HG02852 (cell line): ENCODE measurements around the gene PAK3.

Experiments
- ATAC-seq: cut with Tn5 transposase; IDR thresholded peaks from one replicate; pipeline ENCODE4 v1.9.1; 2021; ENCODE audit warnings: mild to moderate bottlenecking, moderate library complexity; ENCODE audit not compliant: unreplicated experiment

PAK3 gene

DNA sequence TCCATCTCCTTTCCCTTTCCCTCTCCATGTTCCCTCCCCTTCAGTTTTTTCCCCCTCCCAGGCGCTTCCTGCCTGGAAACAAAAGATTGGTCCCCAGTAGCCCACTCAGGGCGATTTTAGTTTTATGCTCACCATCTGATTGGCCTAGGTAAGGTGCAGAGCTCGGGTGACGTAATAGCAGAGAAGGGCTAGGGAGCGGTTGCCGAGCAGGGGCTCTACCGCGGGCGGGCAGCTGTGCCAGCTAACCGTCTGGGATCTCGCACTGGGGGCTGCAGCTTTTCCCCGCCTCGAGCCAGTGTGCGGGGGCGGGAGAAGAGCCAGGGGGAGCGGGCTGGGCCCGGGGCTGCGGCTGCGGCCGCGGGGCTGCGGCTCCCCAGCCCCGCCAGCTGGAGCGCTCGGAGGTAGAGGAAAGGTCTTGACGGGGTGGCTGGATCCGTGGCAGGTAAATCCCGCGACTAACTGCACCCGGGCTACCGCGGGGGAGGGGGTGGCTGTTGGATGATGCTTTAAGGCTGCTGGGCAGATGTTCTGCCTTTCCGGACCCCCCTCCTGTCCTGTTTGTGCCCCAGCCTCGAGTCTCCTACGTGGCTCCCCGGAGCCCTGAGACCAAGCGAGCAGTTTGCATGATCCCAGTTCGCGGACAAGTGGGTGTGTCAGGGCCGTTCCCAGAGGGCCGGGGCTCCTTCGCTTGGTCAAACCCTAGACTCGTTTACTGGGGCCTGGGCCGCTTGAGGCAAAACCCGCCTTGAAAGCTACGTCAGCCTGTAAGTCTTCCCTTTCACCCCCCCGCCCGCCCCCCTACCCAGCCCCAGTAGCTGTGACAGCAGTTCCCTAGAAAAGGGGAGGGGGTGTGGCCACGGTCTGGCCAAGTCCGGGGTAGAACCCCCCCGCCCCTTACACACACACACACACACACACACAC, at the start of gene PAK3:
Gene PAK3, plus strand, starts transcription at position 218 of the 922 bp plus-strand sequence. CDS start 26,913 bp downstream, outside the sequence.
- ATAC-seq: peak; percentile 43

DNA sequence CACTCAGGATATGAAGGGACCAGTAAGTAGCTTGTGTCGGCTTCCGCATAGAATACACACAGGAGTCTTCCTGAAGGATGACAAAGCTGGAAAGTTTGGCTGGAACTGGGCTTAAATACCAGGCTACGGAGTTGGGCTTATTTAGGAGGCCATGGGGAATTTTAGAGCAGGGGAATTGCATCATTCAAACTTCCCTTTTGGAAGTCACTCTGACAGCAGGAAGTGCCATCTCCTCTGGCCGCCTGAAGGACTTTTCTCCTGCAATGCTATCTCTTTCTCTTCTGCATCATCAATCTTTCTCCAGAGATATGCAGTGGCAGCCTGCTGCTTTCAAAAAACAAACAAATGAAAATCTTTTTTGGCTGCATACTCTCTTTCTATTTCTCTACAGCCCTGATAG, 48.4 kb upstream of the PAK3 start:
- ATAC-seq: no peak

DNA sequence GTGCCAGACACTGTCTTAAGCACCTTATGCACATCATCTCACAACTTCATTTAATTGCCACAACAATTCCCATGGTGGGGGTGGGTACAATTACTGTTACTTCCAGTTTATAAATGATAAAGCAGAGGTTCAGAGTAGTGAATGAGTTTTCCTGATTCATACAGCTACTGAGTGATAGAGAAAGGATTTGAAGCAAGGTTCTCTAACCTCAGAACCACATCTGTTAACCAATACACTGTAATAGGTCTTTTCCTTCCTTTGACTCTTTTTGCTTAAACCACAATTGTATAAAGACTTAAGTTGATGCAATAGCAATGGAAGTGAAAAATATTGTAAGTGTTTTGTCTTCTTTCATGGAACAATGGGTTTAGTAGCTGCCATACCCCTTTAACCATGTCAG, 43.5 kb upstream of the PAK3 start:
- no peak for ATAC-seq

DNA sequence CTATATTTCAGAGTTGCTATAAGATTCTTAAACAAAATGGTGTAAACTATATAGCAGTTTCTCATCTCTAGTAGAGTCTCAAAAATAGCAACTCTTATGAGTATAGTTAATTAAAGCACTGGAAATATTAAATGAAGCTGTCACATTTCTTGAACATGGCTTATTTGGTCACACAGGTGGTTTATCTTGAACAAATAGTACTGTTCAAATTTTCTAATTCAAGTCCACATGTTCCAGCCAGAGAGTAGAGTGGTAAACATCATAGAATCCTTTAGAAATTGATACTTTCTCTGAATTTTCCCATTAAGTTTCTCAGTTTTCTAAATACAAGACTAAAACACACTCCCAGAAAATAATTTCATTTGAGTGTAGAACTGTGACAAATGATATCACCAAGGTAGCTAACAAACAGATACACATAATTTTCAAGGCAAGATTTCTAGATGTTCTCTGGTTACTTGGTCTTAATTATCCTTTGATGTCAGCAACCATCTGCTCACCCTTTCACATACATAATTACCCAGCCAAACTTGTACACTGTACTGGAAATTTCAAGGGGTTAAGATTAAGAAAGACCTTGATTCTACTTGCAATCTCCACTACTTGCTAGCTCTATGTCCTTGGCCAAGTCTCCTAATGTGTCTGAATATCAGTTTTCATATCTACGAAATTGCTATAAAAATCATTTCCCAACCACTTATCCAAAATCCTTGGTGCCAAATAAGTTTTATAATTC, 24.3 kb upstream of the PAK3 start:
- no peak for ATAC-seq

DNA sequence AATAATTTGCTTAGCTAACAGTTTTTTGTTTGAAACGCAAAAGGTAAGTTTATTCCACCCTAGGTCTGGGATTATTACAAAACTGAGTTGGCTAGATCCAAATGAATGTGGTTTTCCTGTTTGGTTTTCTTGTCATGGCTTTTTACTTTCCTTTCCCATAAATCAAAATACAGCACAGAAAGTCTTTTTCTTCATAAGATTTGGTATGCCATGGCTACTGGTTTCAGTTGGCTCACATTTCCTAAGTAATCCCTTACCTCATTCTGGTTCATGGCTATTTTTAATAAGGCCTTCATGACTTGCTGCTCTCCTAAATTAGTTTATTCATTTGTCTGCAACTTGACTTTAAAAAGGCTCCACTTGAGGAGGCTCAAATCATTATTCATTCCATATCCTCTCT, 12.9 kb upstream of the PAK3 start:
- no peak for ATAC-seq

DNA sequence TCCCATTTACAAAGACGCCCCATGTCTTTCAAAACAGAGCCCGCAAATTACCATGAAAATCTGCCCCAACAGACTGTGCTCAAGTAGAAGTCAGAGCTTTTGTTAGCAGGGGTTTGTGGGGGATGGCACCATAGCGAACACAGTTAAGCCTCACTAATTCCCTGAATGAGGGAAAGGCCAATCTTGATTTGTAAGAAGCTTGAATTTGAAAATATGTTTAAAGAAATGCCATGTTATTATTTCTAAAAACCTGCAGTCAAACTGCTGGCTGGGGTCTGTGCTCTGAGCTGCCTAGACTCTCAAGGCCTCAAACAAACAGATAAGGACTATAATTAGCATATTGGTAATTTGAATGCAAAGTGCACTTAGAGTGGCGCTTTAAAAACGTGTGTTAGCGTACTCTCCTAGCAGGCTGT, 9.4 kb upstream of the PAK3 start:
- no peak for ATAC-seq

DNA sequence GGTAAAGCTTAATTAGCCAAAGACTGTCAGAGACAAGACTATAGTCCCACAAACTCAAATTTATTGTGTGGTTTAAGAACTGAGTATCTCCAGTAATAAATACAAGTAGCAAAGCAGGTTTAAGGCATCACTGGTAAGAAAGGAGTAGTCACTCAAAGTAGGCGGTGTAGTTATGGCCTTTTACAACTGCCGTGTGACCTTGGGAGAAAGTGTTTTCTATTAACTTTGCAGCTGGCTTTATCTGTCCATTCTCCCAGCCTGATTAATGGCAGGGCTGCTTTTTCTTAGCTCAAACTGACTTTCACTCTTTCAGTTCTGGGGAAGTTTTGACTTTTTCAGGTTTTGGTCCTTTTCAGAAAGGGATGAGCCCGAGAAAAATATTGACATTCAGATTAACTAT, 7.4 kb upstream of the PAK3 start:
- no peak for ATAC-seq

DNA sequence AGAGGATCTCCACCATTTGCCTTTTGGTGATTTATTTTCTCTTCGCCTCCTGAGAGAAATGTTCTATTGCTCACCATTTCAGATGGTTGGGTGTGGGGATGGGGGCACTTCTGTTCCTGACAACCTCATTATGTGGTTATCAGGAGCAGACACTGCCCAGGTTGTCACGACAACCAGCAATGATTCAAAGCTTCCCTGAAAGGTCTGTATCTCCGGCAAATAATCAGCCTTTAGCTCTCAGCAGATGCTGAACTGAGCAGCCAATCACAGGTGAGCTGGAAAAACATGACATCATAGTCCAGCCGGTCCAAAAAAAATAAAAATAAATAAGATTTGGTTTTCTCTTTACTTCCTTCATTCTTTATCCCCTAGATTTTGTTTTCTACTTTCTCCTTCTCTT, 5.5 kb upstream of the PAK3 start:
- no peak for ATAC-seq

DNA sequence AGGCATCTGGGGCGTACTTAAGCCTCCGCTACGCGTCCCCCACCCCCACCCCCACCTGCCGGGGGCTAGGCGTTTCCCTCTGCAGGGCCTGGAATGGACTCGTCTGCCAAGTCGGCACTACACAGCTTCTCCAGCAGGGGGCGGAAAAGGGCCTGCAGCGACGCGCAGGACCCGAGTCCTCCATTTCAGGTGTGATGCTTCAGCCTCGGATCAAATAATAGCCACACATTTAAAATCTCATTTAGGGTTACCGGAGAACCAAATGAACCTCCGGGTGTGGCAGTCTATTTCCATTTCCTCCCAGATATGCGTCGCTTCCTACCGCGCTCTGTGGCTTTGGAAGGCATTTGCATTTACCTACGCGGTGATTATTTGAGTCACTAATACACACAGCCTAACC, 2.9 kb downstream of the PAK3 start:
- peak; percentile 75 for ATAC-seq

DNA sequence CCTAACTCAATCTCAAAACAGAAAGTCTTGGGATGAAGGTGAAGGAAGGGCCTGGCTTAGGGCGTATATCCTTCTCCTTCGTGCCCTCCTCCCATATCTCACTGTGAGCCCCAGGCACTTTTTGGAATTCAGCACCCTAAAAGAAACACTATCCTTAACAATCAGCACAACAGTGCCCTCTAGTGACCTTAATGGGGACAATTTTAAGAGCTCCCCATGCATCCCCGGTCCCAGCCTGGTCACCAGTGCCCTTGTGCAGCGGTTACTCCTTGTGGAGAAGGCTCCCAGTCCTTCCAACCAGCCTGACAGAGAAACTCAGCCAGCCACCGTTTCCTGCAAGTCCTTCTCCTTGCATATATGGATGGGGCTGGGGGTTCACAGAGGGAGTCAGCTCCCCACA, 4.2 kb downstream of the PAK3 start:
- peak; percentile 60 for ATAC-seq

DNA sequence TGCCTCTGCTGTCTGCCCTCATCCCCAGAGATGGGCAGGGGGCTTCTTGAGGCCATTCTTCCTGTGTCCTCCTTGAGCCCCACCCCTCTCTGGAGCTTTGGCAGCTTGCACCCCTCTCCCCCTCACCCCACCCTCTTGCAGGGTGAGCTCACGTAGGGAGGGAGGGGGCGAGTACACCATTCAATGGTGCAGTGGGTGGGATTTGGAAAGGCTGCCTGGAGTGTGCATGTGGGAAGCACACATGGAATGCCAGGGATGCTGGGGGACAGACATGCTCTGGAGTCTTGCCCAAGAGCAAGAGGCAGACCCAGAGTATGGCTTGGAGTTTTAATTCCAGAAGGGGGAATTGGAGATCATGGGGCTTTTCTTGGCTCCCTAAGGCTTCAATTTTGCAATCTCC, 5.6 kb downstream of the PAK3 start:
- ATAC-seq: no peak

DNA sequence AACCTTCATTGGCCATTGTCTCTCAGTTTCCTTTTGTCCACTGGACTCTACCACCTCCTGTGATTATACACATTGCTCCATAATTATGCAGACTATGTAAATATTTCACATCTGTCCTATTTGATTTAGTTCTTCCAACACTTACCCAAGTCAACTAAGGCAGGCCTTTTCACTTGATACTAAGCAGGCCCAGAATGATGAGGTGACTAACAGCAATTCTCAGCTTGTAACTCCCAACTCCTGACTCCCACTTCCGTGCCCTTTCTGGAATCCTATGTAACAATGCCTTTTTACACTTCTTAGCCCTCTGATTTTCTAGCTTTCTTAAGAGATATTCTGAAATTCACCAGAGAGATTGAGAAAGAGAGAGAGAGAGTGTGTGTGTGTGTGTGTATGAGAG, 6.6 kb downstream of the PAK3 start:
- ATAC-seq: no peak

DNA sequence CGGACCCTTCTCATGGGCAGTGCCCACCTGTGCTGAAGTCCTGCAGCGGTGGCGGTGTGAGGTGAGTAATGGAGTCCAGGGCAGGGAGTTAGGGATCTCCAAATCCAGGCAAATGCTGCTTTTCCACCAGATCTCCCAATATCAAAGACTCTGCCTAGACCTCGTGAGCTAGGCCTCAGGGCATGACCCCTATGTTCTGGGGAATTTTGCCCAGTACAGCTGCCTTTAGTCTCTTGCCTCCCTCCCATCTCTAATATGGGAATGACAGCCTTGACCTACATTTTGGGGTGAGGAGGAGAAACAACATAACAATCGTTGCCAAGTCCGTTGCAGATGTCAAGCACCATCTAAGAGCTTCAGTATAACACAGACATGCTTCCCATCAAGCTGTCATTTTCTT, 7.3 kb downstream of the PAK3 start:
- ATAC-seq: no peak

DNA sequence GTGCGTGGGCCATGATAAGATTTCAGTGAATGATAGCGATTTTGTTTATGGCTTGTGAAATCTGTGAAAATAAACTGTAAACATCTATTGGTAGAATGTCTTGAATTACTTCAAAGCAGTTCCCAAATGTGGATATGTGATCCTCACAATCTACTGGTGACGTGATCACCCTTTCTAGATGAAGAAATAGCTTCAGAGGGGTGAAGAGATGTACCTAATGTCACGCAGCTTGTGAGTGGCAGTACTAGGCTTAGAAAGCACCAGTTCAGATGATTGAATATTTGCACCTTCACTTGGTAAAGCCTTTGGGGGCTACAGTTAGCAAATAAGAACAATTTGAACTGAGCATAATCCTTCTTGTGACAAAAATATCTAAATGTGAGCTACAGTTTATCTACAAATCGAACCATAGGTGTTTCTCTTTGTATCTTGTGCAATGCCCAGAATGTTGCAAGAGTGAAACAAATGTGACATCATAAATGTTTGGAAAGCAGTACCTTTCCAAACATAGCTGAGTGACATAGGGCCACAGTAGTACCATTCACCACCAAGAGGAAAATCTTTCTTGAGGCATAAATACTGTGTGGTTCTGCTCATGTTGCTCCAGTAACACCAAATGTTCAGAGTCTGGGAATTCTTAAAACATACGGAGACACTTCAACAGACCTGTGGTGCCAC, 14.2 kb downstream of the PAK3 start:
- ATAC-seq: no peak

DNA sequence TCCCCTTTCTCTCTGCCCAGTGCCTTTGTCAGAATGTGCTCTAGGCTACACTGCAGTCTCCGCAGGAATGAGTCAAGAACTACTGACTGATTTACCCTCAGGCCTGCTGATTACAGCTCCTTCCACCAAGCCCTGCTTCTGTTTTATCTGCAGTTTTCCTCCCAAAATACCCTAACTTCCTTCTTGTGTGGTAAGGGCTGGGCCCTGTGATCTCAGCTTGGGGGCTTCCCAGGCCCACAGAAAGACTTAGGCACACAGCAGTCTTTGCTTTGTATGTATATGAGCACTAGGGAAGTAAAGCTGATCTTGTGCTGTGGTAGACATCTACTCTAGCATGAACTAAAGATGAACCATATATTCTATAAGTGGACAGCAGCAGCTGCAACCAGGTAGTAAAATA, 18.8 kb downstream of the PAK3 start:
- ATAC-seq: peak; percentile 52

DNA sequence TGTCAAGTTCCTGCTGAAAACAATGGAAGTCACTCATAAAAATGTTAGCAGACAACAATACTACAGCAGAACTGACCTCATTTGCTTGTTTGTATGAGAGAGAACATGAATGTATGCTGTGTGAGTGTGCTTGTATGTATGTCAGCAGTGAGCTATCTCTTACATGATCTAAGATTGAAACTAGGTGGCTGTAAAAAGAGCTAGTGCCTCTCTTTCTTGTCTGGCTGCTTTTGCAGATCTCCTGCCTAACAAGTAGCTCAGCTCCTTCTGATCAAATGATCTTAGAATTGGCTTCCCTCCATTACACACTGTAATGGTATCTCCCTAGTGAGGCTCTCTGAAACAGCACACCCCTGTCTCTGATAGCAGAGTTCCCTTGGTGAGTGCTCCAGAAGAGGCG, 20.7 kb downstream of the PAK3 start:
- no peak for ATAC-seq

DNA sequence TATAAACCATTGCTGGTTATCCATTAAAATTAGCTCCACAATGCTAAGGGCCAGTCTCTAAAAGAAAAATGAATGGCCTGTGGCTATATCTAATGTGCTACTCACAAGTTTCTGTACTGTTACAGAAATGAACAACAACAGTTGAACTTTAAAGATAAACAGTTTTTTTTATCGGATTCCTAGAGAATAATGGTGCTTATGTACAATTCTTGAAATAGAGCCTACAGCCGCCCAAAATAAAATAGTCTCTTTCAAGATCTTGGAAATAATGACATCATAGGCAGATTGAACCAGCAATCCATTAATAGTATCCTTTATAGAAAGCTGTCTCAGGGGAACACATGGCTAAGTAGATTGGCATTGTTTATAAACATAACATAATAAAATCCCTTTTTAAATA, 23.4 kb downstream of the PAK3 start:
- ATAC-seq: no peak

DNA sequence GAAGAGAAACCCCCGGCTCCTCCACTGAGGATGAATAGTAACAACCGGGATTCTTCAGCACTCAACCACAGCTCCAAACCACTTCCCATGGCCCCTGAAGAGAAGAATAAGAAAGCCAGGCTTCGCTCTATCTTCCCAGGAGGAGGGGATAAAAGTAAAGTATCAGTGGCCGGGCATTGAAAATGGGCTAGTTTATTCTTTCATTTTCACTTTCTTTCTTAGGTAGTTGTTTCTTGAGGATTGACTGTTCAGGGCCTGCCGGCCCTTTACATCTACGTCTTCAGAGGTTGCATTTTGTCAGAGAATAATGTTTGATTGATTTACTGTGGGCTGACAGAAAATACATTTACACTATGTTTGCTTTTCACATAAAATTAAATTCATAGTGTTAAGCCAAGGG, 27.1 kb downstream of the PAK3 start:
- peak; percentile 75 for ATAC-seq

DNA sequence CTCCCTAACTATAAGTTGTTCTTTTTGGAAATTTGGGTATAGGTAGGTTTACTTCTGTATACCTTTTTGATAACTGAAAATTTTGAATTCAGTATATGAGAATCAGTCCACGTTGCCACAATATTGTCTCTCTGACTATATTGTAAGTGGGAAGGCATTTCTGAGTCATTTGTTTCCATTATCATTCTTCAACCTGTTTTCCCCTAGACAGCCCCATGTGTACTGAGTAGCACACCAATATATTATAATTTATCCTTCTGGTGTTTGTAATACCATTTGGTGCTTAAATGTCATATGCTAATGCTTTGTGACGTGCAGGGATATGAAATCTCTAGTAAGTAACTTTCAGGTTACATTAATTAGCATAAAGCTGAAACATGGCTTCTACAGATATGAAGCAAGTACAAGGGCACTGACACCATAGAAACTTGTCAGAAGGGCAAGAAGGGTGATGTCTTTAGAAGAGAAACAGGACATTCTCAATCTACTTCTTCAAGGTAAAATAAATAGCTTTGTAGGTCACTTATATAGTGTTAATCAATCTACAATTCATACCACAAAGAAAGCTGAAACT, 27.7 kb downstream of the PAK3 start:
- peak; percentile 55 for ATAC-seq

DNA sequence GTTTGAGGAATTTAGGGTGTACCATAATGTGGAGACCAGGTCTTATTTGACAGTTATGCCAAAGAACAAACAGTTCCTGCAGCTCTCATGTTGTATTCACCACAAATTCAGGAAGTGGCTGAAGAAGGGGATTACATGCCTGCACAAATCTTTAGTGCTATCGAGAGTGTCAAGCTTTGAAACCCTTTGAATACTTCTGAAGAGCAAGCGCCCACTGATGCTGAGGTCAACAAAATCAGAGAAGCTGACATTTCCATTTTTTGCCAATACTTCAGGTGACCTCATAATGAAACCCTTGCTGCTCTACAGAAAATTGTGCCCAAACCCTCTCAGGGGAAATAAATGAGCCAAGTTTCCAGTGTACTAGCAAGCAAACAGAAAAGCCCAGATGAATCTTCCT, 28.4 kb downstream of the PAK3 start:
- ATAC-seq: peak; percentile 53

DNA sequence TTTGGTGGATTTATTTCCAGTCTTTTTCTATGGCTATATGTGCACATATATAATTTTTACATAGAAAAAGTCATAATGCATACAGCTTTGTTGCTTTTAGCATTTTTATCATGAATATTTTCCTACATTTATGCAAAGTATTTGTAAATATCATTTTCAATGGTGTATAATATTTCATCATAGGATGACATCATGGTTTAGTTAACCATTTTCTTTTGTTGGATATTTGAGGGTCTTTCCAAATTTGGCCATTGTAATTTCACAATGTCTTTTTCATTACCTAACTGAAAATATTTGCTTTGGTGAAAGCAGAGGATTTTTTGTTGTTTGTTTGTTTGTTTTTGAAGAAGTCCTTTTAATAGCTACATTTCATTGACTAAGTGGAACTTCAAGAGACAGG, 31.0 kb downstream of the PAK3 start:
- ATAC-seq: no peak
